AG04449 (cell line): Measurements from ENCODE around the gene CHRDL2.

Experiments used
- CTCF ChIA-PET: fragments of 350-600 bp; formaldehyde crosslinking; extraction: SDS; loops from one replicate; lab custom pipeline; 2021; ENCODE audit warnings: antibody characterized with exemption; lab: Yijun Ruan, JAX
- POLR2A ChIA-PET: fragments of 400-600, 350-600 bp; formaldehyde crosslinking; extraction: SDS; loops from one replicate; lab custom pipeline; 2020; ENCODE audit warnings: antibody characterized with exemption, inconsistent platforms; lab: Yijun Ruan, JAX
- DNase-seq: peaks from one replicate; pipeline ENCODE4 v3.0.0-alpha.2; 2010; ENCODE audit warnings: low read depth, low spot score
- H3K4me3 ChIP-seq: 2 replicates; pipeline ENCODE4 v1.5.1; 2011; ENCODE audit warnings: low read depth, mild to moderate bottlenecking, control low read depth, low read length
- CTCF ChIP-seq: IDR thresholded peaks from one replicate; pipeline ENCODE4 v1.5.1; 2011; ENCODE audit warnings: mild to moderate bottlenecking, moderate library complexity, low read length, control low read depth, inconsistent platforms; ENCODE audit not compliant: insufficient read depth; ENCODE audit errors: missing control alignments

The CHRDL2 gene

GRCh38 chr11:74713686-74714085 is 17.5 kb downstream of the CHRDL2 start:
- TF ChIP-seq CTCF, result no peak
- H3K4me3 ChIP-seq, result no peak overlapping the region
- CTCF ChIA-PET, result interaction anchor here (4.9 kb wide), 1 partner anchor 12 kb away, joined by 77 read pairs; no protein-coding TSS in a partner anchor
- POLR2A ChIA-PET, result no interaction called here
- no peak for DNase-seq

DNA sequence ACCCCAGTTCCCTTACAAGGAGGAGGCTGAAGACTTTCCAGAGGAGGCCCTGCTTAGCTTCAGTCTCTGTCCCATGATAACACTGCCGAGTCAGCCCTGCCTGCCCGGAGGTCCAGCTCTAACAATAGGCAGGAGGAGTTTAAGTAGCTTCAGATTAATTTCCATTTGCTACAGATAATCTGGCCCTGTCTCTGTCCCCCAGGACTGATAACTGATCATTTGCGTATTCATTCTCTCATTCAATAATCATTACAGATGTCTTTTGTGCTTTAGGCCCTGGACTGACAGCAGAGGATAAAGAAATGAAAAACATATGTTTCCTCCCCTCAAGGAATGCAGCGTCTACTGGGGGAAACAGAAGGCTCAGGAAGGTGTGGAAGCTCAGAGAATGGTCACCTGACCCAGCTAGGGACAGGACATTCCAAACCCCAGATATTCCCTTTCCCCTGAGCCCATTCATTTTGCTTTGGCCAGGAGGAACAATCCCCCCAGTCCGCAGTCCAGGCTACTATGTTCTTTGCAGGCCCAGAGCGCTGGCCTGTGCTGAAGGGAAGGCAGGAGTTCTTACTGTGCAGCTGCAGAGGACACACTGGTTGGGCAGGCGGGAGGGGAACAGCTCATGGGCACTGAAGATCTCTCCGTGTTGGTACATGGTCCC is 20.8 kb downstream of the CHRDL2 start:
- no peak overlapping the region for H3K4me3 ChIP-seq
- no peak for TF ChIP-seq CTCF
- ChIA-PET POLR2A (interaction anchor here (0.6 kb wide), 1 partner anchor 9 kb away, joined by 4 read pairs; no protein-coding TSS in a partner anchor), CTCF (interaction anchor here (1.0 to 4.9 kb wide), 8 partner anchors 9 to 38 kb away, joined by 3 to 77 read pairs (median 8); no protein-coding TSS in a partner anchor)
- DNase-seq, result no peak

DNA sequence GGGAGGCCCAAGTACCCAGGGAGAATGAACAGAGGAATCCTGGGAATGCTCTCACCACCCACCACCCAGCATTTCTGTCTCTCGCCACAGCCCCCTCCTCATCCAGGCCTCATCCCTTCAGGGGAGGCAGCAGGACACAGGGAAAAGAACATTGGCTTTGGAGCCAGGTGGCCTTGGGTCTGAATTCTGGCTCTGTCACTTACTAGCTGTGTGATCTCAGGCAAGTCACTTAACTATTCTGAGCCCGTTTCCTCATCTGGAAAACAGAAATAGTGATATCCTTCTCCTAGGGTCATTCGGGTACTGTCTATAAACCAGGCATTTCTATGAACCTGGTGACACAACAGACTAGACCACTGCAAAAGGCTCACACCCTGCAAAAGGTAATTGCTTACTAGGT is 22.1 kb downstream of the CHRDL2 start:
- no peak overlapping the region for H3K4me3 ChIP-seq
- ChIA-PET CTCF (interaction anchor here (4.9 kb wide), 1 partner anchor 8 kb away, joined by 77 read pairs; no protein-coding TSS in a partner anchor), POLR2A (no interaction called here)
- no peak for TF ChIP-seq CTCF
- DNase-seq, result no peak

DNA sequence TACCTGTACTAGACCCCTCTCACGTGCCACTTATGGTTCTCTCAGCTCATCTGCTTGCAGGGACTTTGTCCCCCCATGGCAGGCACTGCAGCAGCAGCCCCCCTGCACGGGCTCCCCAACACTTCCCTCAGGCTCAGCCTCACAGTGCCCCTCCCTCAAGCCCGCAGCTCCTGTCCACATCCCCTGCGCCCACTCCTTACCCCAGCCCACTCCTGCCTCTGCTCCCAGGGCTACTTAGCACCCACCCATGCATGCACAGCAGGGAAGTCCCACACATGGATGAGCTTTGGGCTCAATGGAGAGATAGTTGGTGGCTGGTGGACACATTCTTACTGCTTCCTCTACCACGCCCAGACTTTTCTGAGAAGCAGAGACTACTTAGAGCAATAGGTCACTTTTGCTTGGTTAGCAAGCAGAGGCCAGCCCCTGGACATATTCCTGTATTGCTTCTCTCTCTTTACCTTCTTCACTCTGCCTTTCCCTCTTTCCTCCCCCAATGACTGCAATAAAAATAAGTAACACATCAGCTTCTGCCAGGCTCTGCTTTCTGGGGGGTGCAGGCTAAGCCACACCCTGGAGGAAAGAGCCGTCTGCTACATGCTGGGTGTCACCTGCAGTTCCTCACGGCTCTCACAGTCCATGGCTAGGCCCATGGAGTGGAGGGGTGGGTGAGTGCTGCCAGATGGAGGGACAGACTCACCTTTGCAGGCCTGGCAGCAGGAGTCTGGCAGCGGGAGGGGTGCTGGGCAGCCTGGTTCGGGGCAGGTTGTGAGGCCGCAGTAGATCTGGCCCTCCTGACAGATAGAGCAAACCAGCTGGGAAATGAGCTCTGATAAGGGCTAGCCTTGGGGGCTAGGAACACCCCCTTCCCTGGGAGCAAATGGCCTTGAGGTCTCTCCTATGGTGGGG is 23.4 kb downstream of the CHRDL2 start:
- DNase-seq, result no peak
- ChIA-PET CTCF (interaction anchor here (1.0 to 10.4 kb wide), 5 partner anchors 11 to 33 kb away, joined by 3 to 305 read pairs (median 5); no protein-coding TSS in a partner anchor), POLR2A (no interaction called here)
- no peak for TF ChIP-seq CTCF
- H3K4me3 ChIP-seq, result no peak overlapping the region

- no peak for DNase-seq
- no peak overlapping the region for H3K4me3 ChIP-seq
- ChIA-PET POLR2A (no interaction called here), CTCF (interaction anchor here (1.2 to 10.4 kb wide), 4 partner anchors 17 to 34 kb away, joined by 3 to 305 read pairs (median 8); no protein-coding TSS in a partner anchor)
- TF ChIP-seq CTCF, result no peak
Measured at GRCh38 chr11:74707182-74707581, 24.0 kb downstream of the CHRDL2 start.

DNA sequence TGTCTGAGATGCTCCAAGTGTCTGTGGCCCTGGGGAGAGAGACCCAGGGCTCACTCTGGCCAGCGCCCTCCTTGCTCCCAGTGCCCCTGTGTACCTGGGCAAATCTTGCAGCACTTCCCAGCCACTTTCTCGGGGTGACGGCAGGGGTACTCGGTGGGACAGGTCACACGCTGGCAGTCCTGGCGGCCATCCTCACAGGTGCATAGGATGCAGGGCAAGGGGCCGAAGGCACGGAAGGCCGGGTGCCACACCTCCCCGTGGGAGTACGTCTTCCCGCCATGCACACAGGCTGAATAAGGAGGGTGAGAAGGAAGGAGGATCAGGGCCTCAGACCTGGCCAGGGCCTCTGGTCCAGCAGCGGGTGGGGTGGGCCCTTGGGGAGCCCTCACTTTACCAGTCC is 28.0 kb downstream of the CHRDL2 start:
- DNase-seq, result no peak
- TF ChIP-seq CTCF, result no peak
- POLR2A ChIA-PET, result no interaction called here
- no peak overlapping the region for H3K4me3 ChIP-seq
- CTCF ChIA-PET, result interaction anchor here (0.7 to 10.4 kb wide), 24 partner anchors 8 to 502 kb away, joined by 3 to 305 read pairs (median 6); no protein-coding TSS in a partner anchor
